GM19468 (cell line): ENCODE results near the gene TPST2.

ENCODE experiments used
- ATAC-seq: cut with Tn5 transposase; IDR thresholded peaks from one replicate; pipeline ENCODE4 v1.9.1; 2021; ENCODE audit warnings: mild to moderate bottlenecking, moderate library complexity, moderate number of reproducible peaks; ENCODE audit not compliant: unreplicated experiment; ENCODE audit errors: extremely low read depth

Gene TPST2

DNA sequence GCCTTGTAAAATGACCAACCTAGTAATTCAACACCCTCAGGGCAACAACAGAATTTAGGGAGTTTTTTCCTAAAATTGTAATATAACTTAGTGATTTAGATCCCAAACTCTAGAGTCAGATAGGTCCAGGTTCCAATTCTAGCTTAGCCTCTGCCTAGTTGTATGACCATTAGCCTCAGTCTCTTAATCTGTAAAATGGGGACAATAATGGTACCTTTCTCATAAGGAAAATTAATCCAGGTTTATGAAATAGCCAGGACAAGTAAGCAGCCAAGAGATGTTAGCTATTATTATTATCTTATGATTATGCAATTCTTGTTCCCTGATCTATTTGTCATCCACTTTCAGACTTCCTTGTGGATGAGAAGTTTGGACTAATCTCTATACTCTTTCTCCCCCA lies 81.8 kb downstream of the TPST2 start:
- ATAC-seq: no peak

DNA sequence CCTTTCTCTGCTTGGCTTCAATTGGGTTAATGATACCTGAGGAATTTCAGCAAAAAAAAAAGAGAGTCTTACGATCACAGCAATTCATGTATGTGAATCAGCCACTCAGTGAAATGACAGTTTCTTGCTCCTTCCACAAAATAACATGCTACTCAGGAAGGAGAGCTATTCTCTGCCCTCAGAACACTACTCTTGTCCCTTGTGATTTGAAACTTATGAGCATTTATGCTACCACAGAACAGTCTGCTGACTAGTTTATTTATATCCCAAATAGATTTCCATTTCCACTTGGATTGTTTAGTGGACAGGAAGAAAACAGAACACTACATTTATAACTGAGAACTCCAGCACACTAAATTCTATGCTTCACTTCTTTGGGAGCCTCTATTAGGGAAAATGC lies 86.2 kb downstream of the TPST2 start:
- no peak for ATAC-seq

DNA sequence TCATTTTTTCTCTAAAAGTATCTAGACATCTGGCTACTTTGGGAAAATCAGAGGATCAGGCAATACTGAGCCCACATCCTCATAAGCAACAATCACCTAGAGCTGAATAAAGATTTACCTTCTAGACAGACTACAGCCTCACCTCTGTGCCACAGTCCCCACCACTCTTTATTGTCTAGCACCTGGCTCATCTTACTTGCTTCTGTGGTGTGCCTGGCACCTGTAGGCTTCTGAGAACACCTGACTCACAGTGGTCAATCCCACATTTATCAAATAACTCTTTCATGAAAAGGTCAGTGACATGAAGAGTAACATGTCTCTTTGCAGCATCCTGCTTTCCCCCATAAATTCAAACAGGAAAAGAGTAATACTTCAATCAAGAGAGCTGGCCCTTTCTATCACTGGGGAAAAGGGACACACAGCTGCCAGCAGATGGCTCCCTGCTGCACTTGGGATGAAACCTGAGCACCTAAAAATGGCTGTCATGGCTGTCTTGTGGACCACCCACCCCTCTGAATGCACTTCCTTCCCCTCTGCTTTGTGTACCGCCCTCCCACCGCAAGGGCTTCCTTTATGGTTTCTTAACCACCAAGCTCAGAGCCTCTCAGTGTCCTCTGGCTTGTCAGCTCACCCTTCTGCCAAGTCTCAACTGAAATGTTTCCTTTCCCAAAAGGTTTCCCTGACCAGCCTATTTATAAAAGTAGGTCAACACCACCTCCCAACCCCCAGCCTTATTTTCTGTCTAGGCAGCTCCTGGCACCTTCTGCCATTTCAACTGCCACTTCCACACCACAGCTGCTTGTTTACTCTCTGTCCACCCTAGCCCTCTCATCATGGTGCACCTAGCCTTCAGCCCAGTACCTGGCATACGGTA lies 87.0 kb downstream of the TPST2 start:
- no peak for ATAC-seq

DNA sequence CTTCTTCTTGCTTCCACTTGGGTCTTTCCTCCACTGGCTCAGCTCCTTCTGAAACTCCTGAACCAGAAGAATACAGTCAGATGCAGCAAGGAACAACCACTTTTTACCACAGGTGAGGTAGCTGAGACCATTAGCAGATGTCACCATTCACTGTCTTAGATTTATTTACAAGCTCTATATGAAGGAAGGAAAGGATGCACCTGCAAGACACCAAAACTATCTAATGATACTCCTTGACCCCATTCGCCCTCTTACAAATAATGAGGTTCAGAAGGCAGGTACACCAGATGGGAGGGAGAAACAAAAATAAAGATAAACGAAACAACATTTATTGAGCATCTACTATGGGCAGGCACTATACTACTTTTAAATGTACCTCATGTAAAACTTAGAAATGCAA lies 87.9 kb downstream of the TPST2 start:
- no peak for ATAC-seq

- ATAC-seq: no peak
These were observed 90.7 kb downstream of the TPST2 start for GRCh38 chr22:26499188-26499703.

DNA sequence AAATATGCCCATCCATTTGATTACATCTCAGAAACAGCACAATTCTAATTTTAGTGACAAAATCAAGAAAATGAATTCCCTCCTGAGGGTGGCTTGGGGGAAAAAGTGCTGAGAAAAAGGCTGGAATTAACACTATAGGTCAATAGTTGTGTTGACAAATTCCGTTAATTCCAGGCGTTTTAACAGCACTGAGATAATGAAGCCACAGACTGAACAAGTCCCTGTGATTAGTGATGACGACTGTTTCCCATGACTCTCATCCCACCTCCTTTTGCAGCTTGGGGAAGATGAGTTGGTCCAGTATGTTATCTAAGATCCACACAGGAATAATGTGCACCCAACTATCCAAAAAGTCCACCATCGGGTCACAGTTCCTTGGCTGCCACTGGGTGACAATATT lies 93.5 kb downstream of the TPST2 start:
- ATAC-seq: no peak

- no peak for ATAC-seq
These were observed 95.4 kb downstream of the TPST2 start for GRCh38 chr22:26494506-26494905.

DNA sequence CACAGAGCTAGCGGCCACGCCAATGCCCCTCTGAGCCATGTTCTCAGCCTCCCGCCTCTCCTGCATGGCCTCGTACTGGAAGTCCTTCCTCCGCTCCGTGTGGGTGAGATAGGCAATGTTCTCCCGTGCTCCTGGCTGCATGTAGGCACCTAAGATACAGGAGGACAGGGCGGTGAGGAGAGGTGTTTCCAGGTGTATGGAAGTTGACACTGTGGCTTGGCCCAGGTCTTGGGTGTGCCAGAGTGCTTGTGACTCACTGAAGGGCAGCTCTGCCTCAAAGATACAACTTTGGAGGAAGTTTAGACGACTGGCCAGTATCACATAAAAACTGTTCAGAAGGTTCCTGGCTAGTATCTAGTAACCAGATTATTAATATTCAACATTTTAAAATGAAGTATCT lies 97.7 kb downstream of the TPST2 start:
- no peak for ATAC-seq

- ATAC-seq: no peak
These were observed 100.4 kb downstream of the TPST2 start for GRCh38 chr22:26489447-26490036.

- ATAC-seq: no peak
These were observed 101.9 kb downstream of the TPST2 start for GRCh38 chr22:26487996-26488395.

GRCh38 chr22:26486394-26486793 lies 103.5 kb downstream of the TPST2 start:
- ATAC-seq: no peak

GRCh38 chr22:26485806-26486390 lies 104.0 kb downstream of the TPST2 start:
- no peak for ATAC-seq

GRCh38 chr22:26485013-26485412 lies 104.9 kb downstream of the TPST2 start:
- no peak for ATAC-seq

GRCh38 chr22:26484360-26484706 lies 105.6 kb downstream of the TPST2 start:
- ATAC-seq: no peak

- peak; percentile 50 for ATAC-seq
These were observed 106.2 kb downstream of the TPST2 start, which contains the start of the genes HPS4 and SRRD for GRCh38 chr22:26483439-26484359. HPS4 (minus strand) TSS chr22:26483783; CDS start chr22:26481762, 2,021 bp downstream. SRRD (plus strand) TSS chr22:26483877; CDS start chr22:26483891, 14 bp downstream.

DNA sequence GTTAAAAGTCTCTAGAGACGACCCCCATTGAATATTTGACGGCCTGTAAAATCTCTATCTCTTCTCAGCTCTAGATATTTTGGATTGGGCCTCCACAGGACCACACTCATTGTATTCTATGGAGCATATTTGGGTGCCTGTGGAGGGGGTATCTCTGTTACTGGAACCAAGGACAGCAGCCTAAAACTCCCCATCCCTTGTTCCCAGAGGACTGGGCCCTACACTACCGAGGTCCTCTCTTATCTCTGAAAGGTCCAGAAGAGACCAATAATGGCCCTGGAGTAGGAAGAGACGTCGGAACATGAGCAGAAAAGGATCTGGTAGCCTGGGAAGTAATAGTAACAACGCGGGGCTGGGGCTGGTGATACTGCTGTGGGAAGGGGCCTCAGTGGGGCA lies 106.9 kb downstream of the TPST2 start:
- ATAC-seq: no peak

- ATAC-seq: no peak
These were observed 107.8 kb downstream of the TPST2 start for GRCh38 chr22:26482161-26482560.

DNA sequence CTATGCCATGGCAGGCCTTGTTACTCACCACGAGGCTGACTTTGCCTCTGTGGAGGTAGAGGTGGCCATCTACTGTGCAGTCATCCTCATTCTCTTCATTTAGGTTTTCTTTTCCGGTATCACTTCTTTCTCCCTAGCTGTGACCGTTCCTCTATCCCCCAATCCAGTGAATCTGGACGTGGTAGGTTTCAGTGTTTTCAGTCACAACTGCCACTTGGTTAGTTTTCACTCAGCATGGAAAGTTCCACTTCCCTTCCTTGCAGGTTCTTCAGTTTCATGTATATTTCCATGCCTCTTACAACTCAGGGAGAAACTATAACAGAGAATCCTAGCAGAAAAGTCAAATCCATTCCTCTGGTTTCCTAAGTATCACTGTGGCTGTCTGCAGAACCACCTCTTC lies 108.2 kb downstream of the TPST2 start:
- no peak for ATAC-seq

DNA sequence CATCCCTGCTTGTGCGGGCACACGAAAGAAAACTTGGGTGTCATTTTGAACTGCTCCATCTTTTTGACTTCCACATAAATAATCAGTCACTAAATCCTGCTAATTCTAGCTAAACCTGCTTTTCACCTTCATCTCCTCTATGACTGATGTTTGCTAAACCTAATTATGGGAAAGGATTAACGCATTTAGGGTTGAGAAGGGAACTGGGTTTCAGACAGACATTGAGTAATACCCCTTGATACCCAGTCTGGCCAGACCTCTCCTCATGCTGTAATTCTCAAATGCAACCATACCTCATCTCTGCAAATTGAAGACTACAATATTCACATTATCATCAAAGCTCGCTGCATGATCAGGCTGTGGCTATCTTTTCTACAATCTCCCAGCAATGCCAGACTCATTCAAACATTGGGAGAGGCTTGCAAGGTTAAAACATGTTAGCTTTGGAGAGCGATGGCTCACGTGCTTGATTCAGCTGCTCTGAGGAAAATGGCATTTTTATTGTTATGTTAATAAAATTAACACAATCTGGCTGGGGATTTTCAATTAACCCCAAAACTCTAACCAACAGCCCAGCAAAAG lies 108.7 kb downstream of the TPST2 start:
- ATAC-seq: no peak

- ATAC-seq: no peak
These were observed 109.4 kb downstream of the TPST2 start for GRCh38 chr22:26480611-26480932.
